HG02759 (cell line): ENCODE measurements around the gene FKBP3.

Experiments used
- ATAC-seq: cut with Tn5 transposase; IDR thresholded peaks from one replicate; pipeline ENCODE4 v1.9.1; 2021; ENCODE audit warnings: mild to moderate bottlenecking, moderate library complexity; ENCODE audit not compliant: unreplicated experiment

Gene FKBP3

DNA sequence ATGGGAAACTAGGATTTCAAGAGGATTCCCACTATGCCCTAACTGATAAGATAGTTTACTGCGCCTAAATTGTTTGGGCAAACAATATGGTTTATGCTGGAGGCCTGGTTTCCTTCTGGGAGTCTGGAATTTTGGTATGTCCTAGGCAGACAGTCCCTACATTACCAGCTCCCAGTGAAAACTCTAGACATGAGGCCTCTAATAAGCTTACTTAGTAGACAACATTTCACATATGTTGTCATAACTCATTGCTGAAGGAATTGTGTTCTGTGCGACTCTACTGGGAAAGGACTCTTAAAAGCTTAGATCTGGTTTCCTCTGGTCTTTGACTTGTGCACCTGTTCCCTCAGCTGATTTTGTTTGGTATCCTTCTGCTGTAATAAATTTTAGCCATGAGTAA, 68.3 kb downstream of the FKBP3 start:
- ATAC-seq, result no peak
